Measurements from ENCODE around the gene KRT76. TPM values are rescaled to one million over a fixed set of nuclear protein-coding genes. Genes with fewer than 3 reads are reported as not detected.

Gene KRT76
- polyA plus RNA-seq, 10 donors: not detected

DNA sequence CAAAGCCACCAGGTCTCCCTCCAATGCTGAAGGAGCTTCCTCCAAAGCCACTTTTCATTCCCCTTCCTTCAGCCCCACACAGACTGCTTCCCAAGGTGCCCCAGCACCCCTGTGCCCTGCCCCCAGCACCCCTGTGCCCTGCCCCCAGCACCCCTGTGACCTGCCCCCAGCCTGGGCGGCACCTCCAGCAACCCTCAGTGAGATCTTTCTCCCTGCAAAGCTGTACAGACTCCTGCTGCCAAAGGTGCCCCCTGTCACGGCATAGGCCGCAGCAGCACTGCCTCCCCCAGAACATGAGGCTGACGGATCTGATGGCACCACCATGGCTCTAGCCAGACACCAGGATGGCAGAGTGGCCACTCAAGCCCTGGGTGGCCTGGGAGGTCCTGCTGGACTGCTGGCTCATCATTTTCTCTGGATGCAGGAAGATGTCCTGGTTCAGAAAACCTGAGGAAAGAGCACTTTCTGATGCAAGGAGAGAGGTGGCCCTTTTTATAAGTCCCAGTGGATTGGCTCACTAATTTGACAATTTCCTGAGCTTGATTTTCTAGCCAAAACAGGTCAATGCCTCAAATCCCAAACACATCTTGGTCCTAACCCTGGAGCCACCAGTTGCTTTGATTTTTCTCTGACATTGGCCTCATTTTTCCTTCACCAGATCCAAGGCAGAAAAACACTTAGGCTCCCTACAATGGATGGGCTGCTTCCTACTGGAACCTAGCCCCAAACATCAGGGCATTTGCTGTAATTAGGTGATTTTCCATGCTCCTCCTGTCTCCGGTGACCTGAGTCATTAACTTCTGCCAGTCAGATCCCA is 41.1 kb downstream of the KRT76 start:
- no peak for DNase-seq

DNA sequence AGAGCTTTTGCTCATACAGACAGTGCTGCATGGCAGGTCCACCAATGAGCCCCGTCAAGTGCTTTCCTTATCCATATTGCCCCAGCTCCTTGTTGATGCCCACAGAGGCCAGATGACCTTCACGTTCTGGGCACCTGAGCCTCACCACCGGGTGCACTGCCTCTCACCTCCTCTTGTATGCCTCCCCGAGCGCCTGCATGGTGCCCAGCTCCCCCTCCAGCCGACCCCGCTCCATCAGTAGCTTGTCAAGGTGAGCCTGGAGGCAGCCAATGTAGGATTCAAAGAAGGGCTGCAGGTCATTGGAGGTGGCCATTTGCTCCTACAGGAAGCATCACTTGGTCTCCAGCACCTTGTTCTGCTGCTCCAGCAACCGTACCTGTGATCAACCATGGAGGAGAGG is 42.0 kb downstream of the KRT76 start:
- no peak for DNase-seq

DNA sequence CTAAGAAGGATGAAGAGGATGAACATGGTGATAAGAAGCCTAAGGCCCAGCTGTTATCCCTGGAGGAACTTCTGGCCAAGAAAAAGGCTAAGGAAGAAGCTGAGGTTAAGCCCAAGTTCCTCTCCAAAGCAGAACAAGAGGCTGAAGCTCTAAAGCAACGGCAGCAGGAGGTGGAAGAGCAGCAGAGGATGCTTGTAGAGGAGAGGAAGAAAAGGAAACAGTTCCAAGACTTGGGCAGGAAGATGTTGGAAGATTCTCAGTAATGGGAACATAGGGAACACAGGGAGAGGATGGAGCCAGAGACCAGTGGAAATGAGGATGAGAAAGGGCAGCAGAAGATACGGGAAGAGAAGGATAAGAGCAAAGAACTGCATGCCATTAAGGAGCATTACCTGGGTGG is 46.4 kb downstream of the KRT76 start:
- no peak for DNase-seq

DNA sequence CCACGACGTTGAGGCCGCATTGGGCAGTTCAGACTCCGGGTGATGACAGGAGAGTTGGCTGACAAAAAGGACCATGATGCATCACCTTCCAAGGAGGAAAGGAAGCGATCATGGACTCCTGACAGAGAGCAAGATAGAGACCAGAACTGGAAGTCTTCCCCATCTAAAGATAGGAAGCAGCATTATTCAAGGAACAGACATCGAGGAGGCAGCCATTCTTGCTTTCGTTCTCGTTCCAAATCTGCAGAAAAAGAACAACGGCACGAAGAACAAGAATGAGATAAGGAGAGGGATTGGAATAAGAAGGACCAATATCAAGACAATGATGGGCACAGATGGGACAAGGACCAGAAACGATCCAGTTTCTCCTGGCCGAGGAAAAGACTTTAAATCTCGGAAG is 46.8 kb downstream of the KRT76 start:
- DNase-seq: no peak

DNA sequence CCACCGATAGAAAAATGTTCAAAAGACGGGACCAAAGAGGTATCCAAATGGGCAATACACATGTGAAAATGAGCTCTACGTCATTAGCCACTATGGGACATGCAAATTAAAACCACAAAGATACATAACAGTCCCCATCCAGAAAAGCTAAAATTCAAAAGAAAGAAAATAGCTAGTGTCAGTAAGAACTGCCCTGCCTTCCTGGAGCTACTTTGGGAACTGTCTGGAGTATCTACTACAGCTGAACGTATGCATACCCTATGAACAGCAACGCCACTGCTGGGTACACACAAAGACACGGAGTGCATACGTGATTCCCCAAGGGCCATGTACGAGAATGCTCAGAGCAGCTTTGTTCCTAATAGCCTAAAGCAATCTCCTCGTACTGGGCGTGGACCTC is 48.0 kb downstream of the KRT76 start:
- no peak for DNase-seq

DNA sequence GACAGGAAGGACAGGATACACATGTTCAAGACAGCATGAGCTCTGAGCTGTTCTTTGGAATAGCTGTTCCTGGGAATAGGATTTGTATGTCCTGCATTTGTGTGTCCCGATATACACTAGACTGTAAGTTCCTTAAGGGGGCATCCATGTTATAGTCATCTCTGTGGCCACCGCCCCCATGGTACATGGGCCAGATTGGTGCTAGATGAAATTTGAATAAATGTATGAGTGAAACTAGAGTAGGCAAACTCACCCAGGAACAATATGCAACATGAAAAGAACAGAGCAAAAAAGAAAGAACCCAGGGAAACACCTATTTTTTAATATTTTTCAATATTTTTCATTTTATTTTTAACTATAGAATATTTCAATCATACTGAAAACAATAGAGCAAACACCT is 48.8 kb downstream of the KRT76 start:
- no peak for DNase-seq

DNA sequence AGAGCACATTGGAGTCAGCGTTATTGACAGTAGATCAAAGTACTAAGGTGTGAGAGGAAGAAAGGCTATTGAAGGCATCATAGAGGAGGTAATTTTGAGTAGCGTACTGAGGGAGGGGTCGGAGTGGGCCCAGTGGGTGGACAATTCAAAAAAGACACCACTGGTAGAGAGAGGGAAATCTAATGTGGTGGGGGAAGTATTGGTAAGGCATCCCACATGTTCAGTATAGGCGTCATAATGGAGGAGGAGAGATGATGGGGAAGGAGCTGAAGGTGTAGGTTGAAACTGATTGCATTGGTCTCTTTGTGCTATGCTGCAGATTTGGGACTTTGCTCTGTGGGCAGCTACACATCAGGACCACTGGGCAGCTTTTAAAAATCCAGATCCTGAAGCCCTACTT is 50.1 kb downstream of the KRT76 start:
- DNase-seq: no peak

- DNase-seq: no peak
Measured at GRCh38 chr12:52726451-52726850, 50.7 kb downstream of the KRT76 start.

- no peak for DNase-seq
Measured at GRCh38 chr12:52724384-52724783, 52.8 kb downstream of the KRT76 start.

DNA sequence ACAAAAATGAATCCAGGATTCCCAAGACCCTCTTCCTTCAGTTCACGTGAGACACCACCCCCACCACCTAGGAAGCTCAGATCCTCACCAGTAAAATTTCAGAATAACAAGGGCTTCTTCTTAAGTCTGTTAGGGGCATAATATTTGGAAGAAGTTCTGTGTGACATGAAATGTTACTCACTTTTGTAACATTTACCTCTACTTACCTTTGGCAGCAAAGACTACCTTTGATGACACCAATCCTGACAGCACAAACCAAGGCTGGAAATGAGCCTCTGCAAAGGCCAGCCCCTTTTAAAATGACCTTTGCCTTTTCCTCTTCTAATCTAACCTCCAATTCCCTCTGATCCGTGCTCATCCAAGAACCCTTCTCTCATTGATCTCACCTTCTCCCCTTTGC is 54.5 kb downstream of the KRT76 start:
- DNase-seq: no peak

GRCh38 chr12:52721838-52722470 is 55.2 kb downstream of the KRT76 start:
- no peak for DNase-seq

DNA sequence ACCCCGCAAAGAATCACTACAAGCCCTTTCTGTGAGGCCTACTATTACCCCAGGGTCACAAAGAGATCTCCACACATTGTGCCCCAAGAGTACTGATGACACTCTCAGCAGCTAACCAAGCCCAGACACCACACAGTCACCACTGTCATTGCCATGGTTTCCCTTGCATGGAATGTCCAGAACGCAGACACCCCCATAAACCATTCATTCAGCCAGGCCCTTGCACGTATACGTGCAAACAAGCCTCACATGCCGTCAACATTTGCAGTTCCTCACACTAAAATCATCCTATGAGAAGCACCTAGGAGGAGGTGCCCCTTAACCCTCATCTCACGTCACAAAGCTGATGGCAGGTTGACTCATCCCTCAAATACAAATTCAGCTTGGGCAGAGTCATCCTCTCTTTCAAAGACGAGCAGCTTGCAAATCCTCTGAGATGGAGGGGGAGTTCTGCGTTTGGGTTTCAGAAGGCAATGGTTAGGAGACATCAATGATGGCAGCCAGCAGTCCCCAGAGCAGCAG is 56.7 kb downstream of the KRT76 start:
- no peak for DNase-seq

Other genes starting within 250 kb of the KRT76 start
- not detected for gene KRT71, start 224.2 kb downstream of the KRT76 start, polyA plus RNA-seq (ENCODE audit: insufficient read length in 10 of 10)
- gene KRT74, start 203.5 kb downstream of the KRT76 start, polyA plus RNA-seq (ENCODE audit: insufficient read length in 10 of 10): under 1 TPM in 2 of 10 donors, not detected in 8; 0.08 to 0.12 TPM
- 1 to 10 TPM in 1 of 10 donors, under 1 TPM in 1, not detected in 8; 0.30 to 1.5 TPM for gene KRT72, start 175.9 kb downstream of the KRT76 start, polyA plus RNA-seq (ENCODE audit: insufficient read length in 10 of 10)
- gene KRT73, start 158.8 kb downstream of the KRT76 start, polyA plus RNA-seq (ENCODE audit: insufficient read length in 10 of 10): 1 to 10 TPM in 1 of 10 donors, under 1 TPM in 1, not detected in 8; 0.08 to 1.1 TPM
- 1 to 10 TPM in 1 of 10 donors, under 1 TPM in 1, not detected in 8; 0.08 to 1.8 TPM for gene KRT2, start 125.1 kb downstream of the KRT76 start, polyA plus RNA-seq (ENCODE audit: insufficient read length in 10 of 10)
- gene KRT1, start 96.9 kb downstream of the KRT76 start, polyA plus RNA-seq (ENCODE audit: insufficient read length in 10 of 10): 100 to 1,000 TPM in 2 of 10 donors, 1 to 10 TPM in 6, under 1 TPM in 2; 0.47 to 543 (median 2.3) TPM
- 1 to 10 TPM in 1 of 10 donors, under 1 TPM in 1, not detected in 8; 0.98 to 2.8 TPM for gene KRT77, start 73.8 kb downstream of the KRT76 start, polyA plus RNA-seq (ENCODE audit: insufficient read length in 10 of 10)
- gene KRT3, start 18.8 kb upstream of the KRT76 start, polyA plus RNA-seq (ENCODE audit: insufficient read length in 10 of 10): under 1 TPM in 1 of 10 donors, not detected in 9; 0.46 TPM
- 100 to 1,000 TPM in 1 of 10 donors, 1 to 10 TPM in 1, under 1 TPM in 4, not detected in 4; 0.11 to 126 (median 0.64) TPM for gene KRT4, start 36.8 kb upstream of the KRT76 start, polyA plus RNA-seq (ENCODE audit: insufficient read length in 10 of 10)
- gene KRT79, start 57.0 kb upstream of the KRT76 start, polyA plus RNA-seq (ENCODE audit: insufficient read length in 10 of 10): under 1 TPM in 1 of 10 donors, not detected in 9; 0.21 TPM
- gene KRT78, start 71.6 kb upstream of the KRT76 start, polyA plus RNA-seq (ENCODE audit: insufficient read length in 10 of 10): 1 to 10 TPM in 1 of 10 donors, under 1 TPM in 2, not detected in 7; 0.25 to 1.9 (median 0.52) TPM
- gene KRT8, start 127.7 kb upstream of the KRT76 start, polyA plus RNA-seq (ENCODE audit: insufficient read length in 10 of 10): 10 to 100 TPM in 2 of 10 donors, 1 to 10 TPM in 8; 1.7 to 28.7 (median 3.8) TPM
- gene KRT18, start 171.8 kb upstream of the KRT76 start, polyA plus RNA-seq (ENCODE audit: insufficient read length in 10 of 10): 10 to 100 TPM in 1 of 10 donors, 1 to 10 TPM in 9; 3.0 to 17.1 (median 3.5) TPM
- 100 to 1,000 TPM; 357 to 476 (median 416) TPM for gene EIF4B, start 229.1 kb upstream of the KRT76 start, polyA plus RNA-seq (ENCODE audit: insufficient read length in 10 of 10)